H1 (cell line): ENCODE results near the gene EPHA6. TPM values are rescaled to one million over a fixed set of nuclear protein-coding genes. Genes with fewer than 3 reads are reported as not detected.

Experiments used
- CTCF ChIA-PET: fragments of 300-600 bp; sonication (Branson Sonifier 250); formaldehyde crosslinking; loops from one replicate; lab custom pipeline; 2021; ENCODE audit not compliant: partially characterized antibody; lab: Charles Lee
- POLR2A ChIA-PET: fragments of 300-600 bp; sonication (Branson Sonifier 250); formaldehyde crosslinking; loops from one replicate; lab custom pipeline; 2021; ENCODE audit warnings: inconsistent platforms; ENCODE audit not compliant: partially characterized antibody; lab: Charles Lee
- DNase-seq, 2 experiments: peaks; one replicate each; pipeline versions ENCODE4 v3.0.0 to v3.0.0-alpha.2; 2010 to 2022; ENCODE audit warnings: low spot score in 2 of 2, low read depth in 1 of 2, mixed read lengths in 1 of 2
- FAIRE-seq: peaks from 2 replicates; lab custom pipeline; 2011; peaks lifted over from hg19 to GRCh38; lab: Jason Lieb, UNC
- H2AFZ ChIP-seq: 2 replicates; pipeline ENCODE4 v1.8.1; 2012; ENCODE audit warnings: low read length, inconsistent platforms
- H2AK5ac ChIP-seq: 2 replicates; pipeline ENCODE4 v1.6.1; 2013; ENCODE audit warnings: low read depth, low read length
- H2BK120ac ChIP-seq: replicated peaks from 2 replicates; pipeline ENCODE3; 2013; ENCODE audit warnings: low read depth, low read length, inconsistent platforms
- H2BK12ac ChIP-seq: 2 replicates; pipeline ENCODE4 v1.6.1; 2013; ENCODE audit warnings: low read depth, low read length
- H2BK15ac ChIP-seq: 2 replicates; pipeline ENCODE4 v1.6.1; 2013; ENCODE audit warnings: low read length
- H2BK20ac ChIP-seq: 2 replicates; pipeline ENCODE4 v1.6.1; 2013; ENCODE audit warnings: low read length
- H2BK5ac ChIP-seq: 2 replicates; pipeline ENCODE4 v1.6.1; 2013; ENCODE audit warnings: low read depth, low read length
- H3K14ac ChIP-seq: 2 replicates; pipeline ENCODE4 v1.6.1; 2013; ENCODE audit warnings: inconsistent platforms; ENCODE audit not compliant: insufficient read length
- H3K18ac ChIP-seq: 2 replicates; pipeline ENCODE4 v1.6.1; 2013; ENCODE audit warnings: low read length; ENCODE audit errors: extremely low read depth
- H3K23ac ChIP-seq: 2 replicates; pipeline ENCODE4 v1.6.1; 2013; ENCODE audit warnings: inconsistent platforms; ENCODE audit not compliant: insufficient read length
- H3K23me2 ChIP-seq: 2 replicates; pipeline ENCODE4 v1.6.1; 2013; ENCODE audit warnings: low read depth, low read length
- H3K27ac ChIP-seq: 2 replicates; pipeline ENCODE4 v1.6.1; 2011; ENCODE audit warnings: low read depth, low read length, inconsistent platforms
- H3K27me3 ChIP-seq, 4 experiments: replicated peaks in 1 of 4; 1 replicate in 1 of 4; 2 replicates in 3 of 4; pipeline versions ENCODE4 v1.6.1 to v1.8.1; 2011 to 2013; ENCODE audit warnings: low read length in 3 of 4, mild to moderate bottlenecking in 3 of 4, inconsistent platforms in 2 of 4, mixed read lengths in 2 of 4, moderate library complexity in 1 of 4; ENCODE audit not compliant: control insufficient read depth in 3 of 4, insufficient read depth in 3 of 4; ENCODE audit errors: extremely low read depth in 1 of 4
- H3K36me3 ChIP-seq, 4 experiments: 2 replicates each; pipeline versions ENCODE4 v1.6.1 to v1.8.1; 2011 to 2013; ENCODE audit warnings: mild to moderate bottlenecking in 4 of 4, low read length in 3 of 4, moderate library complexity in 2 of 4, control low read depth in 1 of 4, inconsistent platforms in 1 of 4; ENCODE audit not compliant: insufficient read depth in 4 of 4, control insufficient read depth in 2 of 4
- H3K4ac ChIP-seq: replicated peaks from 2 replicates; pipeline ENCODE3; 2013; ENCODE audit warnings: low read length, low read depth, mixed read lengths, inconsistent platforms; ENCODE audit not compliant: insufficient read length
- H3K4me1 ChIP-seq, 4 experiments: replicated peaks in 1 of 4; 1 replicate in 1 of 4; 2 replicates in 3 of 4; pipeline versions ENCODE4 v1.6.1 to v1.8.1; 2011 to 2013; ENCODE audit warnings: low read length in 3 of 4, inconsistent platforms in 2 of 4, mixed read lengths in 1 of 4; ENCODE audit not compliant: insufficient read depth in 4 of 4, control insufficient read depth in 3 of 4
- H3K4me2 ChIP-seq, 2 experiments: 2 replicates each; pipeline versions ENCODE4 v1.6.1 to v1.8.1; 2011 to 2013; ENCODE audit warnings: low read depth in 2 of 2, low read length in 2 of 2, control low read depth in 1 of 2, inconsistent platforms in 1 of 2, mild to moderate bottlenecking in 1 of 2; ENCODE audit not compliant: insufficient read depth in 1 of 2
- H3K4me3 ChIP-seq, 4 experiments: fragments of 200-600, 300-600 bp in 1 of 4; sonication (generic), shearing (Covaris generic), sonication (Bioruptor Twin) in 1 of 4; 2 replicates each; pipeline versions ENCODE4 v1.5.1 to v1.8.1; 2011 to 2016; ENCODE audit warnings: low read length in 4 of 4, low read depth in 3 of 4, control low read depth in 2 of 4, inconsistent platforms in 2 of 4, mild to moderate bottlenecking in 2 of 4, mixed read lengths in 1 of 4, moderate library complexity in 1 of 4; ENCODE audit not compliant: insufficient read depth in 2 of 4; ENCODE audit errors: extremely low read depth in 1 of 4
- H3K56ac ChIP-seq: replicated peaks from 2 replicates; pipeline ENCODE3; 2013; ENCODE audit warnings: low read depth, mild to moderate bottlenecking, mixed read lengths, low read length, inconsistent platforms; ENCODE audit not compliant: insufficient read length
- H3K79me1 ChIP-seq: 2 replicates; pipeline ENCODE4 v1.6.1; 2013; ENCODE audit warnings: low read depth, low read length, control low read depth
- H3K79me2 ChIP-seq, 2 experiments: 2 replicates each; pipeline versions ENCODE4 v1.6.1 to v1.8.1; 2012 to 2013; ENCODE audit warnings: low read length in 2 of 2, mild to moderate bottlenecking in 2 of 2, inconsistent platforms in 1 of 2; ENCODE audit not compliant: insufficient read depth in 2 of 2, control insufficient read depth in 1 of 2
- H3K9ac ChIP-seq, 4 experiments: replicated peaks in 1 of 4; 1 replicate in 1 of 4; 2 replicates in 3 of 4; pipeline versions ENCODE4 v1.6.1 to v1.8.1; 2011 to 2013; ENCODE audit warnings: low read depth in 3 of 4, low read length in 3 of 4, control low read depth in 2 of 4, mild to moderate bottlenecking in 2 of 4, moderate library complexity in 2 of 4, inconsistent platforms in 1 of 4; ENCODE audit errors: extremely low read depth in 1 of 4
- H3K9me3 ChIP-seq, 2 experiments: 2 replicates each; pipeline versions ENCODE4 v1.6.1 to v1.8.1; 2012 to 2013; ENCODE audit warnings: mild to moderate bottlenecking in 2 of 2, moderate library complexity in 2 of 2, control low read depth in 1 of 2, inconsistent platforms in 1 of 2, low read depth in 1 of 2, low read length in 1 of 2, mixed read lengths in 1 of 2; ENCODE audit not compliant: insufficient read depth in 2 of 2
- H4K20me1 ChIP-seq, 2 experiments: replicated peaks in 1 of 2; 2 replicates each; pipeline versions ENCODE3 to v1.8.1; 2011 to 2013; ENCODE audit warnings: inconsistent platforms in 2 of 2, low read length in 2 of 2, mild to moderate bottlenecking in 1 of 2; ENCODE audit not compliant: insufficient read depth in 2 of 2, control insufficient read depth in 1 of 2
- H4K5ac ChIP-seq: 2 replicates; pipeline ENCODE4 v1.6.1; 2013; ENCODE audit warnings: low read length, low read depth, mixed read lengths, inconsistent platforms; ENCODE audit not compliant: insufficient read length
- H4K8ac ChIP-seq: 2 replicates; pipeline ENCODE4 v1.8.0; 2013; ENCODE audit warnings: mild to moderate bottlenecking, moderate library complexity, low read length, inconsistent platforms; ENCODE audit not compliant: insufficient read depth; ENCODE audit errors: extremely low read depth
- H4K91ac ChIP-seq: replicated peaks from 2 replicates; pipeline ENCODE3; 2013; ENCODE audit warnings: low read length, mixed read lengths, inconsistent platforms; ENCODE audit not compliant: insufficient read length
- ASH2L ChIP-seq: fragments of 200-600, 300-600 bp; sonication (generic); IDR thresholded peaks from one replicate; pipeline ENCODE4 v1.7.1; 2017; ENCODE audit warnings: low read length
- GABPA ChIP-seq: IDR thresholded peaks from 2 replicates; pipeline ENCODE4 v1.6.1; 2011; ENCODE audit warnings: mild to moderate bottlenecking, low read length, moderate library complexity, borderline replicate concordance; ENCODE audit not compliant: insufficient read depth
- HDAC6 ChIP-seq: IDR thresholded peaks from one replicate; pipeline ENCODE4 v1.7.1; 2012; ENCODE audit warnings: low read depth, mild to moderate bottlenecking, inconsistent platforms, low read length, moderate library complexity
- JUN ChIP-seq: IDR thresholded peaks from 2 replicates; pipeline ENCODE4 v1.6.1; 2011; ENCODE audit warnings: low read depth, mild to moderate bottlenecking, improper control_type of control experiment, low read length
- JUND ChIP-seq: IDR thresholded peaks from 2 replicates; pipeline ENCODE4 v1.6.1; 2011; ENCODE audit warnings: mild to moderate bottlenecking, improper control_type of control experiment, low read length
- KDM5A ChIP-seq: fragments of 200-600 bp; IDR thresholded peaks from 2 replicates; pipeline ENCODE4 v1.7.1; 2012; ENCODE audit warnings: mild to moderate bottlenecking, low read length, inconsistent platforms, mixed read lengths
- MAX ChIP-seq: IDR thresholded peaks from 2 replicates; pipeline ENCODE4 v1.6.1; 2012; ENCODE audit warnings: inconsistent platforms
- NANOG ChIP-seq: IDR thresholded peaks from 2 replicates; pipeline ENCODE4 v1.6.1; 2011; ENCODE audit warnings: low read length, low read depth, mild to moderate bottlenecking, inconsistent platforms; ENCODE audit not compliant: insufficient read depth, poor library complexity, severe bottlenecking
- SAP30 ChIP-seq: fragments of 300-600 bp; sonication (generic); IDR thresholded peaks from 2 replicates; pipeline ENCODE4 v1.7.1; 2012; ENCODE audit warnings: low read length, moderate library complexity, mild to moderate bottlenecking, inconsistent platforms; ENCODE audit not compliant: insufficient read depth, insufficient replicate concordance
- SIN3A ChIP-seq, 2 experiments: IDR thresholded peaks in 1 of 2; conservative IDR thresholded peaks in 1 of 2; 2 replicates each; pipeline ENCODE4 v1.6.1; 2011 to 2012; ENCODE audit warnings: low read length in 2 of 2, improper control_type of control experiment in 1 of 2, low read depth in 1 of 2, mild to moderate bottlenecking in 1 of 2
- SP1 ChIP-seq: IDR thresholded peaks from 2 replicates; pipeline ENCODE4 v1.6.1; 2011; ENCODE audit warnings: low read depth, low read length
- SP4 ChIP-seq: IDR thresholded peaks from 2 replicates; pipeline ENCODE4 v1.6.1; 2012; ENCODE audit warnings: low read length, inconsistent platforms
- TAF7 ChIP-seq: optimal IDR thresholded peaks from 2 replicates; pipeline ENCODE3; 2011; ENCODE audit warnings: low read depth, mild to moderate bottlenecking, inconsistent platforms, low read length, moderate library complexity, borderline replicate concordance
- TCF12 ChIP-seq: IDR thresholded peaks from 2 replicates; pipeline ENCODE4 v1.6.1; 2011; ENCODE audit warnings: low read depth, mild to moderate bottlenecking, low read length
- YY1 ChIP-seq: IDR thresholded peaks from 2 replicates; pipeline ENCODE4 v1.6.1; 2011; ENCODE audit warnings: low read depth, mild to moderate bottlenecking, low read length
- WGBS, 2 experiments: shearing (Covaris generic) in 1 of 2; methylation state at CpG; one replicate each; pipeline versions ENCODE4 v1.1.6 to v1.1.7; 2013 to 2015; ENCODE audit warnings: low lambda C conversion rate in 2 of 2, mixed read lengths in 2 of 2, inconsistent platforms in 1 of 2, low coverage in 1 of 2, missing lambda C conversion rate in 1 of 2; ENCODE audit not compliant: insufficient replicate concordance in 2 of 2, insufficient coverage in 1 of 2, insufficient read length in 1 of 2; ENCODE audit errors: extremely low coverage in 1 of 2, missing lambda C conversion rate in 1 of 2; 5-methylcytosine and 5-hydroxymethylcytosine counted together
- polyA plus RNA-seq, 7 experiments: library from polyadenylated mRNA; depleted of rRNA in 3 of 7; stranded (reverse) in 5 of 7; unstranded in 2 of 7; fragments of >200 nt in 5 of 7; fragments of 200-250 nt in 2 of 7; gene quantifications; 1 replicate in 5 of 7; 2 replicates in 1 of 7; 4 replicates in 1 of 7; pipeline versions ENCODE4 v1.2.1 to v1.2.3, GENCODE V29; 2011 to 2013; ENCODE audit warnings: missing spikeins in 2 of 7, mixed read lengths in 2 of 7
- total RNA-seq: library from RNA; stranded (reverse); fragmentation: NEBNext Ultra II Directional; extraction: Animal tissue kit (Norgen Biotek cat#: 25700); gene quantifications from 2 replicates; pipeline ENCODE4 v1.2.1, GENCODE V29; 2021

EPHA6 gene
- total and polyA plus RNA-seq, 2 of the 8 experiments (the other 6 are each of a cell fraction or from before 2014, with no cell fraction given), result 0.83 to 3.2 TPM

GRCh38 chr3:96865605-96866004 lies 51.2 kb downstream of the EPHA6 start:
- FAIRE-seq (no peak), DNase-seq (no peak)
- 96% methylated on average over 2 of the region's 2 CpGs; no CpG with 5 or more reads in 1 of the 2 experiments for WGBS, 2 experiments
- Histone ChIP-seq H2BK20ac (no peak overlapping the region), H2AK5ac (no peak overlapping the region), H4K5ac (no peak overlapping the region), H3K23ac (no peak overlapping the region), H3K18ac (no peak overlapping the region), H3K56ac (no peak overlapping the region), H2BK12ac (no peak overlapping the region), H3K4ac (no peak overlapping the region), H2BK120ac (no peak overlapping the region), H3K4me2 (no peak overlapping the region), H3K23me2 (no peaks in the 10 kb centered on the region), H3K79me2 (no peaks in the 10 kb centered on the region), H4K8ac (no peak overlapping the region), H3K79me1 (no peaks in the 10 kb centered on the region), H3K14ac (no peak overlapping the region), H3K36me3 (no peaks in the 10 kb centered on the region), H2BK15ac (no peak overlapping the region), H3K9me3 (no peaks in the 10 kb centered on the region), H2BK5ac (no peak overlapping the region), H3K27me3 (no peaks in the 10 kb centered on the region), H4K20me1 (no peaks in the 10 kb centered on the region), H2AFZ (no peak overlapping the region), H3K27ac (no peak overlapping the region), H3K9ac (no peak overlapping the region), H4K91ac (no peak overlapping the region), H3K4me1 (no peaks in the 10 kb centered on the region), H3K4me3 (no peak overlapping the region)
- CTCF ChIA-PET, result interaction anchor here (0.6 to 1.1 kb wide), 4 partner anchors 16 to 868 kb away, joined by 3 read pairs; no protein-coding TSS in a partner anchor
- POLR2A ChIA-PET, result no interaction called here
- TF ChIP-seq TCF12 (no peak), NANOG (no peak), SP1 (no peak), SAP30 (no peak), HDAC6 (no peak), KDM5A (no peak), TAF7 (no peak), JUN (no peak), MAX (no peak), YY1 (no peak), SP4 (no peak), SIN3A (conservative IDR thresholded peaks at IDR 0.05 in 1 of 2, IDR thresholded peaks at IDR 0.05 in 1 of 2; ENCODE audit: low read depth in 1 of 2, low read length in 2 of 2) (no peak), JUND (no peak), GABPA (no peak), ASH2L (no peak)
